IMR-90 (cell line): ENCODE data around the gene MAP3K3. TPM values are rescaled to one million over a fixed set of nuclear protein-coding genes. Genes with fewer than 3 reads are reported as not detected.
A peak's percentile ranks its signal among the peaks of the same experiment; 100 is the strongest.

Source experiments
- ATAC-seq: fragments of 200-7000 bp; cut with Tn5 transposase; 2 replicates; pipeline ENCODE4 v1.9.1; 2020; ENCODE audit warnings: low read depth, mild to moderate bottlenecking, moderate library complexity
- BruUV-seq: library from RNA; stranded (reverse); fragments of 400-500 nt; replicated peaks from 2 replicates; lab custom pipeline; 2021; lab: Mats Ljungman, UMichigan
- CTCF ChIA-PET: fragments of 300-600 bp; formaldehyde crosslinking; extraction: SDS; loops from one replicate; lab custom pipeline; 2021; ENCODE audit warnings: antibody characterized with exemption; lab: Yijun Ruan, JAX
- POLR2A ChIA-PET: fragments of 300-600 bp; sonication (Branson Sonifier 250); formaldehyde crosslinking; loops from one replicate; lab custom pipeline; 2022; ENCODE audit warnings: antibody characterized with exemption; ENCODE audit not compliant: unreplicated experiment; lab: Charles Lee
- DNase-seq: peaks from one replicate; pipeline ENCODE4 v3.0.0; 2013
- H2AFZ ChIP-seq: replicated peaks from 2 replicates; pipeline ENCODE3; 2013; ENCODE audit warnings: low read length, mild to moderate bottlenecking; ENCODE audit not compliant: poor library complexity
- H2AK5ac ChIP-seq: 2 replicates; pipeline ENCODE4 v1.6.1; 2013; ENCODE audit warnings: low read depth, low read length, inconsistent platforms
- H2AK9ac ChIP-seq: replicated peaks from 2 replicates; pipeline ENCODE3; 2013; ENCODE audit warnings: mild to moderate bottlenecking, low read depth, low read length, moderate library complexity; ENCODE audit not compliant: poor library complexity
- H2BK120ac ChIP-seq: 2 replicates; pipeline ENCODE4 v1.6.1; 2013; ENCODE audit warnings: low read depth, low read length, inconsistent platforms
- H2BK15ac ChIP-seq: 3 replicates; pipeline ENCODE4 v1.6.1; 2013; ENCODE audit warnings: low read depth, low read length, inconsistent platforms
- H2BK20ac ChIP-seq: 2 replicates; pipeline ENCODE4 v1.6.1; 2013; ENCODE audit warnings: low read depth, mild to moderate bottlenecking, inconsistent platforms, low read length, moderate library complexity
- H2BK5ac ChIP-seq: 2 replicates; pipeline ENCODE4 v1.6.1; 2013; ENCODE audit warnings: mild to moderate bottlenecking, low read depth, low read length, inconsistent platforms; ENCODE audit not compliant: poor library complexity, severe bottlenecking
- H3K14ac ChIP-seq: replicated peaks from 2 replicates; pipeline ENCODE4 v1.6.1; 2013; ENCODE audit warnings: low read depth, low read length, inconsistent platforms
- H3K18ac ChIP-seq: 2 replicates; pipeline ENCODE4 v1.6.1; 2013; ENCODE audit warnings: low read depth, low read length, control low read depth
- H3K23ac ChIP-seq: 2 replicates; pipeline ENCODE4 v1.6.1; 2013; ENCODE audit warnings: low read depth, low read length, inconsistent platforms
- H3K27ac ChIP-seq: 2 replicates; pipeline ENCODE4 v1.5.1; 2013; ENCODE audit warnings: mild to moderate bottlenecking, control low read depth, low read length; ENCODE audit not compliant: insufficient read depth
- H3K27me3 ChIP-seq: 2 replicates; pipeline ENCODE4 v1.6.1; 2013; ENCODE audit warnings: low read length; ENCODE audit not compliant: control insufficient read depth, insufficient read depth
- H3K36me3 ChIP-seq: 2 replicates; pipeline ENCODE4 v1.6.1; 2013; ENCODE audit warnings: low read length, mixed read lengths; ENCODE audit not compliant: control insufficient read depth, insufficient read depth
- H3K4ac ChIP-seq: 2 replicates; pipeline ENCODE4 v1.6.1; 2013; ENCODE audit warnings: low read depth, low read length, inconsistent platforms
- H3K4me1 ChIP-seq: 2 replicates; pipeline ENCODE4 v1.6.1; 2013; ENCODE audit warnings: low read length, mixed read lengths; ENCODE audit not compliant: control insufficient read depth, insufficient read depth
- H3K4me2 ChIP-seq: 2 replicates; pipeline ENCODE4 v1.6.1; 2013; ENCODE audit warnings: low read depth, mild to moderate bottlenecking, control low read depth, low read length, moderate library complexity
- H3K4me3 ChIP-seq: 2 replicates; pipeline ENCODE4 v1.5.1; 2013; ENCODE audit warnings: low read depth, mild to moderate bottlenecking, control low read depth, low read length, moderate library complexity; ENCODE audit not compliant: insufficient read depth
- H3K56ac ChIP-seq: 2 replicates; pipeline ENCODE4 v1.6.1; 2013; ENCODE audit warnings: low read length, inconsistent platforms; ENCODE audit not compliant: insufficient read depth; ENCODE audit errors: extremely low read depth
- H3K79me1 ChIP-seq, 2 experiments: 2 replicates each; pipeline ENCODE4 v1.6.1; 2013; ENCODE audit warnings: low read length in 2 of 2, inconsistent platforms in 1 of 2, low read depth in 1 of 2
- H3K9ac ChIP-seq: 2 replicates; pipeline ENCODE4 v1.6.1; 2013; ENCODE audit warnings: low read depth, low read length, control low read depth
- H3K9me1 ChIP-seq: 2 replicates; pipeline ENCODE4 v1.6.1; 2013; ENCODE audit warnings: low read length, inconsistent platforms; ENCODE audit not compliant: insufficient read depth
- H3K9me3 ChIP-seq: 2 replicates; pipeline ENCODE4 v1.6.1; 2013; ENCODE audit warnings: low read length; ENCODE audit not compliant: control insufficient read depth, insufficient read depth
- H4K20me1 ChIP-seq: 2 replicates; pipeline ENCODE4 v1.6.1; 2013; ENCODE audit warnings: low read length, inconsistent platforms; ENCODE audit not compliant: insufficient read depth
- H4K5ac ChIP-seq: 2 replicates; pipeline ENCODE4 v1.6.1; 2013; ENCODE audit warnings: mild to moderate bottlenecking, low read depth, low read length, control low read depth
- H4K8ac ChIP-seq, 2 experiments: 2 replicates each; pipeline ENCODE4 v1.6.1; 2013; ENCODE audit warnings: low read depth in 2 of 2, low read length in 2 of 2, control low read depth in 1 of 2, inconsistent platforms in 1 of 2
- H4K91ac ChIP-seq: 2 replicates; pipeline ENCODE4 v1.6.1; 2013; ENCODE audit warnings: low read depth, low read length, inconsistent platforms; ENCODE audit not compliant: insufficient read depth
- MAZ ChIP-seq: IDR thresholded peaks from 2 replicates; pipeline ENCODE4 v1.6.1; 2012; ENCODE audit warnings: low read depth, mild to moderate bottlenecking, low read length, improper control_type of control experiment, moderate library complexity, borderline replicate concordance
- WGBS, 2 experiments: methylation state at CpG; one replicate each; pipeline versions ENCODE4 v1.1.5 to v1.1.7; 2013; ENCODE audit warnings: missing lambda C conversion rate in 2 of 2; ENCODE audit not compliant: insufficient read length in 1 of 2; ENCODE audit errors: extremely low coverage in 2 of 2; 5-methylcytosine and 5-hydroxymethylcytosine counted together
- dilution Hi-C: fragments of 300-500 bp; cut with HindIII; formaldehyde crosslinking; loops from one replicate; pipeline ENCODE4 v1.14.3; 2018; ENCODE audit warnings: low sequenced_read_pairs; ENCODE audit not compliant: unreplicated experiment
- in situ Hi-C: fragments of 300-500 bp; cut with MboI; formaldehyde crosslinking; loops from 3 replicates; pipeline ENCODE4 v1.14.3; 2019; ENCODE audit warnings: low sequenced_read_pairs, inconsistent platforms, mixed read lengths
- intact Hi-C: fragments of 100-400 bp; cut with micrococcal nuclease; formaldehyde crosslinking; loops from 2 replicates; pipeline ENCODE4 v1.10.0; 2022
- polyA plus RNA-seq, 3 experiments: library from polyadenylated mRNA; depleted of rRNA; stranded (reverse); fragments of >200 nt; gene quantifications; 2 replicates each; pipeline ENCODE4 v1.2.3, GENCODE V29; 2012; ENCODE audit warnings: low replicate concordance in 1 of 3
- total RNA-seq: library from RNA; depleted of rRNA; stranded (reverse); fragments of >200 nt; gene quantifications from 2 replicates; pipeline ENCODE4 v1.2.3, GENCODE V29; 2012

Gene MAP3K3
- total and polyA plus RNA-seq, 2 of the 4 experiments (the other 2 are of a cell fraction) = 19.1 to 25.6 TPM

DNA sequence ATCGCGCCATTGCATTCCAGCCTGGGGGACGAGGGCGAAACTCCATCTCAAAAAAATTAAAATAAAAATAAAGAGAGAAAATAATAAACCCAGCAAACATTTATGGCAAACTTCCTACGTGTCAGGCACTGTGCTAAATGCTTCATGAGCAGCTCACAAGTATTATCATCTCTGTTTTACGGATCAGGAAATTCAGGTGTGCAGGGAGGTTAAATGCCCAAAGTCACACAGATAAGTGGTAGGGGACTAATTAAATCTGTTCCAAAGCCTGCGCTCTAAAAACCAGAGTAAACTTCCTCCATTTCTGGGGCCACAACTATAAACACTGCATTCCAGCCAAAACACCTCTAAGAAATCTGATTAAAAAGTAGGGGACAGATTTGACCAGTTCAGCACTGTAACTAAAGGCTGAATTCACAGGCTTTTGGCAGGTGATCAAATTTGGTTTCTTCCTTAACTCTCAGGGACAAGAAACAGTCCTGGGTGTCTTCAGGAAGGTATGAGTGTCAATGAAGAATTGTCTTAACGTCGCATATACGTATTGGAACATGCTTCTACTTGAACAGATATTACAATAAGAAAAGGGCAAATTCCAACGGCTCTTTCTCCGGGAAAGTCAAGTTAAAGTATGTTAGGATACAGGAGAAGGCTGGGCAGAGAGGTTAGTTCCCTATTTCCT lies 118.4 kb downstream of the MAP3K3 start:
- Histone ChIP-seq H2BK120ac (no peak overlapping the region), H3K4ac (peak overlapping the region; percentile 52; the same call in 1 of the 2 replicates), H2AK5ac (0 out of 2 replicates have a peak overlapping the region, but pooled peaks have one; percentile 73), H4K91ac (no peak overlapping the region), H2BK5ac (peak overlapping the region; percentile 21), H3K79me1 (peaks cover 11 to 39% of the 10 kb centered on the region in 2 experiments; a peak in 3 of 4 replicates), H3K9ac (peak overlapping the region; percentile 69), H3K14ac (peak overlapping the region; percentile 27), H2BK15ac (no peak overlapping the region), H3K9me1 (peaks cover 6% of the 10 kb centered on the region; the same call in 1 of the 2 replicates), H3K4me1 (peaks cover 6% of the 10 kb centered on the region), H2AK9ac (peak overlapping the region; percentile 57), H3K27ac (peak overlapping the region; percentile 56), H3K23ac (peak overlapping the region; percentile 34; the same call in 1 of the 2 replicates), H2BK20ac (no peak overlapping the region), H3K36me3 (no peaks in the 10 kb centered on the region; the same call in 1 of the 2 replicates), H3K18ac (no peak overlapping the region), H3K9me3 (no peaks in the 10 kb centered on the region), H4K20me1 (no peaks in the 10 kb centered on the region; the same call in 1 of the 2 replicates), H3K27me3 (no peaks in the 10 kb centered on the region), H3K56ac (peak overlapping the region; percentile 41; the same call in 1 of the 2 replicates), H4K5ac (peak overlapping the region; percentile 57), H3K4me2 (peak overlapping the region; percentile 98), H4K8ac (peak overlapping the region; percentile 35 to 80; a peak in 3 of 4 replicates), H2AFZ (peak overlapping the region; percentile 98), H3K4me3 (peak overlapping the region; percentile 75)
- ATAC-seq (no peak), DNase-seq (peak; percentile 6)
- dilution Hi-C loops = no loop called here
- TF ChIP-seq MAZ = no peak
- POLR2A ChIA-PET = no interaction called here
- no CpG with 5 or more reads among the region's 12 CpGs for WGBS, 2 experiments
- intact Hi-C loops = no loop called here
- BruUV-seq = TSS peak; percentile 17
- in situ Hi-C loops = no loop called here
- CTCF ChIA-PET = no interaction called here
